Mesodermal cell (in vitro differentiated cells): ENCODE results near the gene KIAA1210.
"Not testable (repeated sequence)": the region's sequence is repeated elsewhere in the genome, so short reads cannot be mapped to it uniquely, and the experiment has no call there.

Experiments
- H3K27ac ChIP-seq: 2 replicates; pipeline ENCODE4 v1.7.0; 2013; ENCODE audit warnings: mild to moderate bottlenecking, low read depth, low read length, moderate library complexity; ENCODE audit not compliant: severe bottlenecking
- H3K36me3 ChIP-seq: 2 replicates; pipeline ENCODE4 v1.7.1; 2013; ENCODE audit warnings: mild to moderate bottlenecking, low read length, moderate library complexity; ENCODE audit not compliant: control insufficient read depth, insufficient read depth
- H3K4me1 ChIP-seq: one replicate; pipeline ENCODE4 v1.7.1; 2013; ENCODE audit warnings: mild to moderate bottlenecking, low read length; ENCODE audit not compliant: insufficient read depth, control insufficient read depth, poor library complexity, severe bottlenecking
- H3K4me3 ChIP-seq: 2 replicates; pipeline ENCODE4 v1.7.0; 2013; ENCODE audit warnings: low read length, control low read depth, mild to moderate bottlenecking; ENCODE audit not compliant: insufficient read depth, poor library complexity, severe bottlenecking; ENCODE audit errors: extremely low read depth
- H3K9me3 ChIP-seq: 2 replicates; pipeline ENCODE4 v1.7.1; 2013; ENCODE audit warnings: mild to moderate bottlenecking, low read length, moderate library complexity; ENCODE audit not compliant: control insufficient read depth
- WGBS, 2 experiments: methylation state at CpG; one replicate each; pipeline ENCODE4 v1.1.5; 2013; ENCODE audit warnings: missing lambda C conversion rate in 2 of 2; ENCODE audit not compliant: insufficient coverage in 2 of 2; 5-methylcytosine and 5-hydroxymethylcytosine counted together

The KIAA1210 gene

DNA sequence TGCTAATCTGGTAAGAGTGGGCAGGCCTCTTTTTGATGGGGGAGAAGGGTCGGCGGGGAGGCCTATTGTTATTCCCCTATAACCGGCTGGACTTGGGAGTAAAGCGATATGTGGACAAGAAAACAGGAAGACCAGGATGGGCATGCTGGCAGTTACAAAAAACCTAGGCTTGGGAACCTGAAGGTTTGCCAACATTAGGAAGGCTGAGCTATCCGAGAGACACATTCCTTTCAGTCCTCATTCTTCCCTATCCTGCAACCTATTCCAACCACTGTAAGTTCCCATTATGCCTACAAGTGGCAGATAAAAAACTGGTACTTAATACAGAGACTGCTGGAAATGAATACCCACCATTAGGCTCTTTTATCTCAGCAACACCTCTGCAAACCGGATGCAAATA, 87.2 kb downstream of the KIAA1210 start:
- WGBS, 2 experiments: 47% methylated on average over 3 of the region's 6 CpGs; no CpG with 5 or more reads in 1 of the 2 experiments

GRCh38 chrX:119036107-119037029, 91.2 kb downstream of the KIAA1210 start:
- WGBS, 2 experiments: no CpG with 5 or more reads among the region's 4 CpGs
- Histone ChIP-seq H3K4me1 (peaks cover 2% of the 10 kb centered on the region), H3K36me3 (no peaks in the 10 kb centered on the region), H3K27ac (no peak overlapping the region), H3K9me3 (no peaks in the 10 kb centered on the region), H3K4me3 (no peak overlapping the region)

More for the DNA sequence above, 87.2 kb downstream of the KIAA1210 start:
- Histone ChIP-seq H3K27ac (no peak overlapping the region), H3K4me3 (no peak overlapping the region), H3K9me3 (no peaks in the 10 kb centered on the region), H3K4me1 (peaks cover 2% of the 10 kb centered on the region), H3K36me3 (no peaks in the 10 kb centered on the region)

DNA sequence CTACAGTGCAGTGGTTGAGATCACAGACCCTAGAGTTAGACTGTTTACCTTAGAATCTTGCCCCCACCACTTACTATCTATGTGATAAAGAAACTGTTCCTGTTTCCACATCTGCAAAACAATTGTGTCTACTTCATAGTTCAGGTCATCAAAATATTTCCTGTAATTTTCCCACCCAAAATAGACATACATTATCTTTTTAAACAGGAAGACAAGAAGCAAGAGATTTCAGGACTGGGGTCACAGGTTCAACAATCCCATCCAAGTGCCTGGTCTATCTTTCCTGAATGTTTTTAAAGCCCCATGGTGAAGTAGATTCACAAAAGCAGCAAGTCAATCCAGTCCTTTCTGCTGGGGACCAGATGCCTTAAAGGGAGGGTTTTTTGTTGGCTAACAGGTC, 96.6 kb downstream of the KIAA1210 start:
- Histone ChIP-seq H3K27ac (no peak overlapping the region), H3K9me3 (no peaks in the 10 kb centered on the region), H3K4me1 (no peaks in the 10 kb centered on the region), H3K36me3 (no peaks in the 10 kb centered on the region), H3K4me3 (no peak overlapping the region)

DNA sequence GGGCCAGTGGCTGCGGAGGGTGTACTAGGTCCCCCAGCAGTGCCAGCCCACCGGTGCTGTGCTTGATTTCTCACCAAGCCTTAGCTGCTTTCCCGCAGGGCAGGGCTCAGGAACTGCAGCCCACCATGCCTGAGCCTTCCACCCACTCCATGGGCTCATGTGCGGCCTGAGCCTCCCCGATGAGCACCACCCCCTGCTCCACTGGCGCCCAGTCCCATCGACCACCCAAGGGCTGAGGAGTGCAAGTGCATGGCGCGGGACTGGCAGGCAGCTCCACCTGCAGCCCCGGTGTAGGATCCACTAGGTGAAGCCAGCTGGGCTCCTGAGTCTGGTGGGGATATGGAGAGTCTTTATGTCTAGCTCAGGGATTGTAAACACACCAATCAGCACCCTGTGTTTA, 98.0 kb downstream of the KIAA1210 start:
- H3K9me3 ChIP-seq, H3K4me1 ChIP-seq, H3K36me3 ChIP-seq, H3K4me3 ChIP-seq, H3K27ac ChIP-seq: not testable (repeated sequence)
- WGBS, 2 experiments: 81 to 90% methylated on average over 2 to 3 of the region's 10 CpGs

DNA sequence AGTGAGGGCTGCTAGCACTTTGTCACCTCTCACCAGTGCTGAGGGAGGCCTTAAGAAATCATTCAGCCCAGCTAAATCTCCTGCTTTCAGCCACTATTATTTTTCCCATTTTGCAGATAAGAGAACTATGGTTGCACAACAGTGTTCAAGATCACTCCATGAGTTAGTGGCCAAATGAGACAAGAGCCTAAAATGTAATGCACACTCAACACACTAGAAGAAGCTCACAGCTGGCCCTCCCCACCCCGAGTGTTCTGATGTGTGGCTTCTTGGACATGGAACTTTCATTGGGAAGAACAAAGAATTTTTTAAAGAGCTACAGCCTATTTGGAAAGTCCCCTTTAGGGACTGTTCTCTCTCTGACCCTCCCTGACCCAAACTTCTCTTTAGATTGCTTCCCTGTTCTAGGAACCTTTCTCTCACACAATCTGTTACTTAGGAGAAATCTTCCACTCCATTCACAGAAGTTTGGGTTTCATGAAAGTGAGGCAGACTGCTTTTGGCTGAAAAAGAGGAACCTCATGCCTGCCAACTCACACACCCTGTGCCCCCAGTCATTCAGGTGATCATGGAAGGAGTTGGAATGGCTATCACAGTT, 98.8 kb downstream of the KIAA1210 start:
- H3K4me1 ChIP-seq: no peaks in the 10 kb centered on the region
- WGBS, 2 experiments: no CpG with 5 or more reads among the region's 1 CpG
- no peaks in the 10 kb centered on the region for H3K9me3 ChIP-seq
- H3K27ac ChIP-seq: no peak overlapping the region
- H3K36me3 ChIP-seq: no peaks in the 10 kb centered on the region
- H3K4me3 ChIP-seq: no peak overlapping the region
